ENCODE data around the gene MLLT1.

GRCh38 chr19:6219147-6219525, 60.6 kb downstream of the MLLT1 start:
- no peak for TF ChIP-seq CTCF (conservative IDR thresholded peaks at IDR 0.05 in 1 of 2, IDR thresholded peaks at IDR 0.05 in 1 of 2; ENCODE audit: low read depth in 1 of 2, low read length in 2 of 2)
- no peak for TF ChIP-seq EZH2 (IDR thresholded peaks at IDR 0.05; ENCODE audit: low read length, missing control alignments)

Data from fibroblast of lung (primary cell).